HG03045 (cell line): ENCODE results near the gene EPN2.

ENCODE experiments used
- ATAC-seq: cut with Tn5 transposase; IDR thresholded peaks from one replicate; pipeline ENCODE4 v1.9.1; 2021; ENCODE audit warnings: mild to moderate bottlenecking, moderate library complexity; ENCODE audit not compliant: unreplicated experiment

Gene EPN2

DNA sequence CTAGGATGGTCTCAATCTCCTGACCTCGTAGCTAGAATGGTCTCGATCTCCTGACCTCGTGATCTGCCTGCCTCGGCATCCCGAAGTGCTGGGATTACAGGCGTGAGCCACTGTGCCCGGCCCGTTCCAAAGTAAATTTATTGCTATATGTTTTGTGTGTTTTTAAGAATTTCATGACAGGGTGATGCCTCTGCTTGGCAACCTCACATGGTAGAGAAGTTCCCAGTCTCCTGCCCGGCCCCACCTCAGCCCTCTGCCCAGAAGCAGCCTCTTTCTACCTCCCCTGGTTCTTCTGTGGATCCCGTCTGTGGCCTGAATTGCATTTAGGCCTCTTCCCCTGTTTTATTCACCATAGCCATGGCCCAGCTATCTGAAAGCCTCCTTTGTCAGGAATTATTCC is 70.4 kb downstream of the EPN2 start:
- ATAC-seq = no peak

DNA sequence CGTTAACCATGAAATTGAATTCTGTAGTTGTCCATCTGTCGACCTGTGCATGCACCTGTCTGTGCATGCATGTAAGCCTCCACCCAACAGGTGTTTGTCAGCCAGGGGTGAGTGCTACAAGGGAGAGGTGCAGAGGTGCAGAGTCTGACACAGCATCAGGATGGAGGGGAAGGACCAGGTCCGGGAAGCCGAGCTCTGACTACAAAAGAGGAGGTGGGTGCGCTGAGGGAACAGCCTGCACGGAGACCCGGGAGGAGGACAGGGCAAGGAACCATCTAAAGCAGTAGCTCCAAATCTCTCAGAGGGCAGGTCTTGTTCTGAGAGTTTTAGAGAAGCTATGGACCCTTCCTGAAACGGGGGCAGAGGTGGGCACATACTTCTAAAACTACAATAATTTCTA is 71.2 kb downstream of the EPN2 start:
- ATAC-seq = no peak

DNA sequence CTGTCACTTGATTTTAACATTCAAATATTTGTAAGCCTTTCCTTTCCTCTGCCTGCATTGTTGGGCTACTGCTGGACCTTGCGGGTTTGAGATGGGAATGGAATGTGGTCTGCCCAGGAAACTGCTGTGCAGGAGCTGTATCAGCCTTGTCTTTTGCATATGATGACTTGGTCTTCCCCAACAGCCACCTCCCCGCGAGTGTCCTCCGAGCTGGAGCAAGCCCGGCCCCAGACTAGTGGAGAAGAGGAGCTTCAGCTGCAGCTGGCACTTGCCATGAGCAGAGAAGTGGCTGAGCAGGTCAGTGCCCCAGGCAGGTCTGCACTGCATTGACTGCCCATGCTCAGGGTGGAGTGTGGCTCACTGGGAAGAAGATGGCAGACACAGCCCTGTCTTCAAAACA is 72.5 kb downstream of the EPN2 start:
- ATAC-seq = no peak

DNA sequence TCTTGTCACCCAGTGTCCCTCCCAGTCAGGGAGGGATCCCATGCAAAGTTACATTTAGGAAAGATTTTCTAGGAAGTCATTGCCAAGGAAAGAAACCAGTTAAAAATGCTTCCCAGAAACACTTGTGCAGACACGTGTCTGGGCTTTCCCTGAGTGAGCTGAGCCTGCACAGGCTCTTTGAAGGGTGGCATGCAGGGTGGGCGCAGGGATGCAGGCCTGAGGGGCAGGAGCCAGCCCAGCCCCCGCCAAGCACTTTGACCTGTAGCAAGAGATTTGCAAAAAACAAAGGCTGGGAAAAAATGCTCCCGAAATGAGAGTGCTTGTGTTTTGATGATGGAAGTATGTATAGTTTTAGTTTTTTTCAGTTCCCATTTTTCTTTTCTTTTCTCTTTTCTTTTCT is 73.0 kb downstream of the EPN2 start:
- ATAC-seq = no peak

DNA sequence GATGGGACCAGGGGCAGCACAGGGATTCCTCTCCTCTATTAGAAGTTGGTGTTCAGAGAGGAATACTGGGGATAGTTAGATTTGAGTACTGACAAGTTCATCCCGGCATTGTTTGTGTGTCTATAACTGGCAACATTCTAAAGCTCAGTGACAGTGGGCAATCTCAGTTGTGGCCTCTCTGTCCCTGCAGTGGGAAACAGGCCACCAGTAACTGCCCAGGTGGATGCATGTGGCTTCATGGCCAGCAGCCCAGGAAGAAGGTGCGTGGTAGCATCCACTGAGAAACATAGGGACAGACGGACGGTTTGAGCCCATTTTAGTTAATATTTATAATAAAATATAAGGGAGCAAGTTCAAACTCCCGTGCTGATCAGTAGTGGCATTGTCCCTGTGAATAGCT is 73.8 kb downstream of the EPN2 start:
- ATAC-seq = no peak

DNA sequence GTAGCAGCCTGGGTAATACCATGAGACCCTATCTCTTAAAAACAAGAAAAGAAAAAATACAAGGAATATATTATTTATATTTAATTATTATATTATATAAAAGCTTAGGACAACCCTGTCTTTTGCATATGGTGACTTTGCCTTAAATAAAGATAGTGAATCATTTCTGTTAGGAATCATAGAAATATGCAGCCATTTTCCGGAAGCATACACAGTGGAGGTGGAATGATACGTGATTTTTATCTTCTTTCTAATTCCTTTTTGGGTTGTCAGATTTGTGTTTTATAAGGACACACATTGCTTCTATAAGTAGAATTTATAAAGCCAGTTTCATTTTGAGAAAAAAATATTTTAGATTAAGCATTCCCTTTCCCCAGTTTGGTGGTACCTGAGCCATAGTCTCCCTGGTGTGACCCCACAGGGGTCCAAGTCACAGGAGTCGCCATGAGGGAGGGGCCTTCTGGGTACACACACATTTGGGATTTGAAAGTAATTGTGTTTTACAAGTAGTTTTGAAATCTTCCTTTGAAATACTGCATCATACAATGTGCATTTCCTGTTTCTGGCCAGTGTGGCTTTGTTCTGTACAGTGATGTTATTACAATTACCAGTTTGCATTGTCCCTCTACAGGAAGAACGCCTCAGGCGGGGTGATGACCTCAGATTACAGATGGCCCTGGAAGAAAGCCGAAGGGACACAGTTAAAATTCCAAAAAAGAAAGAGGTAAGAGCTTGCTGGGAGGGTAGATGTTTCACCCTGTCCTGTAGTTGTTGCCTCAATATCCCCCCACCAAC is 74.5 kb downstream of the EPN2 start:
- ATAC-seq = no peak

DNA sequence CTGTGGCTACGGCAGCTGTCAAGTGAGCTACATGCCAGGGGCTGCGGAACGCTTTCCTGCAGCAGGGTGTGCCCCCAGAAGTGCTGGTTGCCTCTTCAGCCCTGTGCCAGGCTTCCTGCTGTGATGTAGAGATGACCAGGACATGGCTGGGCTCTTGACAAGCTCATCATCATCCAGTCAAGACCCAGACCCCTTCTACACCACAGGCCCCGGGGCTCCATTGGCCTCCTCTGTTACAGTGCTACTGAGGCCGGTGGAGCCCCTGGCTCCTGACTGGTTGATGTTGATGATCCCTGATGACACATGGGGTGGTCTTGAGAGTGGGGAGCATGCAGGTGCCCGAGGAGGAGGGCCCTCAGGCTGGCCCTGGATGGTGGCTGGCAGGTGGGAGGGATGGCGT is 75.2 kb downstream of the EPN2 start:
- no peak for ATAC-seq

DNA sequence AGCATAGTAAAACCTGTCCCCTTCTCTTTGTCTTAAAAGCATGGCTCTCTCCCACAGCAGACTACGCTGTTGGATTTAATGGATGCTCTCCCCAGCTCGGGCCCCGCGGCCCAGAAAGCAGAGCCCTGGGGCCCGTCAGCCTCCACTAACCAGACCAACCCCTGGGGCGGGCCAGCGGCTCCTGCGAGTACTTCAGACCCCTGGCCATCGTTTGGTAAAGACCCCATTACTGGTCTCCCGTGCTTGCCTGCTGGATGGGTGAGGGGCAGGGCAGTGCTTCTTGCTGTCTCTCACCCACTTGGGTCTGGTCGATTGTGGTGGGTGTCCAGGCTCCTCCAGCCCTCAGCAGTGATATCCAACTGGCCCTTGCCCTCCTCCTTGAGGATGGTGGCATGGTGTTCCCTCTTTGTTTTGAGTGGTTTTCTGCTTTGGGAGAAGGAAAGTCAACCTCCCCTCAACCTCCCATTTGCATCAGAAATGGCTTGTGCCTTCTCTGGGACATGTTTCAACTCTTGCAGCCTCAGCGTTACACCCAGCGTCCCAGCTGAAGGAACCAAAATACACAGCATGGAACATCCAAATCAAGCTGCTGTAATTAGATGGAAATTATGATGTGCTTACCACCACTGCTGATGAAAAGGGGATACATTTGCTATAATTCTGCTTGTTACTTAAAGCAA is 76.0 kb downstream of the EPN2 start:
- ATAC-seq = no peak

DNA sequence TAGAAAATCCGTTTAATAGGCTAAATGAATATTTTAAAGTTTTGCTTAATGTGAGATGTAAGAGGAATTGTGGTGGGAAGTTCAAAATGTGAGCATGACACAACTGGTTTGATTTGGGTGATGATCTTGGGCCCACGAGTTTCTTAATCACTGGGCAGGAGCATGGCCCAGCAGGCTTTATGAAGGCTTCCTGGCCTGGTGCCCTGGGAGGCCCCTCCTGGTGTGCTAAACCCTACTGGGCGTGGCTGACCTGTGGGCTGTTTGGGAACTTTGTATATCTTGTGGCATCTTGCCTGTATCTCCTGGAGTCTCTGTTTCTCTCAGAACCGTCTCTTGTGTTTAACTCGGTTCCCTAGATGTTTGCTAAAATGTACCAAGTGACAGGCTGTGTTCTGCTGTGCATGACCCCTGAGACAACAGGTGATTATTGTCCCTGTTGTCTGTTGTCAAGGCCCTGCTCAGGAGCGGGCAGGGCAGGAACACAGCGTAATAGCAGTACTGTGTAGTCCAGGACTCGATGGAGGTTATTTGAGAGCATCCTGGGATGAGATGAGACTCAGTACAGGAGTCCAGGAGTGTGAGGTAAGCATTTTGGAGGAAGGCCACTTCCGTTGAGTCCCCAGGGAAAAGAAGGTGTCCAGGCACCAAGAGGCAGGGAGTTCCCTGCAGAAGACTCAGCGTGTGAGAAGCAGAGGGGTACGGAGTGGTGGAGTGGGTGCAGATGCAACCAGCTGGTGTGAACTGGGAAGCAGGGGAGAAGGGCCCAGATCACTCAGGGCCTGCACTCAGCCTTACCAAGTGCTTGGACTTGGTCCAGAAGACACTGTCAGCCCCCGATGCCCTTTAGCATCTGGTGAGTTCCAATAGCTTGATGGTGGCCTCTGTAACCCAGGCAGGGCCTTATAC is 76.8 kb downstream of the EPN2 start:
- ATAC-seq = no peak

DNA sequence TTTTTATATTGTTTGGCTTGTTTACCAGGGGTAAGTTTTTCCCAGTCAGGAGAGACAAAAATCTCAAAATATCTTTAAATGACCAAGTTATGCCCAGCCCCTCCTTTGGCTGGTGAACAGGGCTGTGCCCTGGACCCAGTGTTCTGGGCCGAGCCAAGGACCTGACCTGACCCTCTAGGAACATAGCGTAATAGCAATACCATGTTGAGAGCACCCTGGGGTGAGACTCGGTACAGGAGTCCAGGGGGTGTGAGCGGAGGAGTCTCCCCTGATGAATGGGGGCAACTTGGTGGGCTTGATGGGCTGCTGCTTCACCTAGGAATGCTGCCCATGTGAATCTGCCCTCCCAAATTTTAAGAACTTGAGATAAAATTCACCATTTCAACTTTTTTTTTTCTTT is 77.9 kb downstream of the EPN2 start:
- ATAC-seq = no peak

DNA sequence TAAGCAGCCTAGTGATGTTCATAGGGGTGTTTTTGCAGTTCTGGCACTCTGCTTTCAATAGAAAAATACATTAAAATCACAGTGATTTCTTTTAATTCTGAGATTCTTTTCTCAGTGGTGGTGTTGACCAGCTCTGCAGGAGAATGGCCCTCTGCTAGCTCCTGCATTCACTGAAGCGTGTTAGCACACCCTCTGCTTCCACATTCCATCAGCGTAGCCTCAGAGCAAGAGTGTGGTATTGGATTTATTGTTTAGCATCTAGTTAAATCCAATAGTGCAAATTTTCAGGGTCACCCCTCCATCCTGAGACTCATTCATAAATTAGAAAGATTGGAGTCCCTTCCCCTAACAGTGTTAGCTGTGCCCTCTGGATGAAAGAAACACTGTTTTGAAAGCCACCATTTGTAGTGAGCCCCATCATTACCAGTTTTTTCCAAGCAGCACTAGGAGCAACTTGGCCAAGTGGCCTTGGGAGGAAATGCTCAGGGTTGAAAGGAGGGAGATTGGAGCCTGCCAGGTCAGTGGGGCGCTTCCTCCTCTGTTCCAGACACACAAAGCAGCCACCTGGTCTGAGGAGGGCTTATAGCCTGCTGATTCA is 79.7 kb downstream of the EPN2 start:
- ATAC-seq = no peak

DNA sequence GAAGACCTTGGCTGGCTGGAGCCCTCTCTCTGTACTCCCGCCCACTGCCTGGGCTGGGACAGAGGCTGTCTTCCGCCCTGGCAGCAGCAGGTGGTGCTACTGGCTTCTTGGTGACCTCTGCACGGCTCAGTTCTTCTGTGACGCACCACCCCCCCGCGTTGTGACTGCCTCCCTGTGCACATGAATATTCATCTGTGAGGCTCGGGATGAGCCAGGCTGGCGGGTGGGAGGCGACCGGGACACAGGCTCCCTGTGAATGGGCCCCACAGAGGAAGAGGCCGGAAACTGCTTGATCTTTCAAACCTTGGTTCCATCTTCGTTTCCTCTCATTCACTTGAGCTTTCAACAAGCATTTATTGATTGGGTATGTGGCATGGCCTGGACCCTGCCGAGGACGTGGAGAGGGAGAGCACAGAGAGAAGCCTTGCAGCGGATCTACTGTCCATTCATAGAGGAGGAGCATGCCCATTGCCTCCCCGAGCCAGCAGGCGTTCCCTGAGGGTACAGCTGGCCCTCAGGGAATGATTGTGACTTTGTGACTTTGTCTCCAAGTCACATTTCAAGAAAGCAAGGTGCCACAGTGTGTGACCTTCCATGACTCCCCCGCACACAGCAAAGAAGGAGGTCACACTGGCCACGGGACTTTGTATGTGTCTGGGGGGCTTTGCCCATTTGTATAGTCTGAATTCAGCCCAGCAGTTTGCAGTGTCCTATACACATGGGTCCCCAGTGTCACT is 80.4 kb downstream of the EPN2 start:
- no peak for ATAC-seq

DNA sequence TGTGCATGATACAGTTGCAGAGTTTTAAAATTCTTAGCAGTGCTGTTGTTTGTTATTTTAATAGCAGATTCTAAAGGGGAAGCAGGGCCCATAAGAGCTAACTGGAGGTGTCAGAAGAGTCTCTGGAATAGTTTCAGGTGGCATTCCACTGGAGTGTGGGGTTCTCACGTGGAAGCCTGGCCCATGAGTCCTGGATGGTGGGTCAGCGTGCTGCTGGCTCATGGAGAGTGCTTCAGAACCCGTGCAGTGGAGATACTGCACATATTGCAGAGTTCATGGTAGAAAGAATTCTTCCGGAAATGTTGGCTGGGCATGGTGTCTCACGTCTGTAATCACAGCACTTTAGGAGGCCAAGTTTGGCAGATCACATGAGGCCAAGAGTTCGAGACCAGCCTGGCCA is 81.4 kb downstream of the EPN2 start:
- no peak for ATAC-seq

DNA sequence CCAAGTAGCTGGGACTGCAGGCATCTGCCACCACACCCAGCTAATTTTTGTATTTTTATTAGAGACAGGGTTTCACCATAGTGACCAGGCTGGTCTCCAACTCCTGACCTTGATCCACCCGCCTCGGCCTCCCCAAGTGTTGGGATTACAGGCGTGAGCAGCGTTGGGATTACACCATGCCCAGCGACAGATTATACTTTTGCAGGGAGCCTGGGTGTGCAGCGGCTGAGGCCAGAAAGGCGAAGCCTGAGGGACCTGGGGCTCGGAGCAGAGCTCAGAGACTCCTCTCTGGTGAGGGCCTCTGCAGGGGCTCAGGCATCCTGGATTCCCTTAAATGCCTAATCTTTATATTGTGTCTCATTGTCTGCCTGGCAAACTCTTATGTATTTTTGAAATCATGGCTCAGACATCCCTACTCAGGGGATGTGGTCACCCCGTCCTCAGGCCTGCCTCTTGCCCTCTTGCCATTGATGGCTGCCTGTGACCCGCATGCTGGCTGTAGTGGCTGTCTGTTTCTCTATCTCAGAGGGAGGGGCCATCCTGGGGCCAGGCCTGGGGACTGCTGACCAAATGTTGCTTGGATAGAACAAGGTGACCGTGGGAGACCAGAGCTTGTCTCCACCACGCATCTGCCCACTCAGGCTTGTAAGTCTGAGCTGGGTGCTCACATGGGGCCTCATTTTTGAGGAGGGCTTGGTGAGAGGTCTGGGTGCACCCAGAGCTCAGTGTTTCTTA is 82.8 kb downstream of the EPN2 start:
- no peak for ATAC-seq

DNA sequence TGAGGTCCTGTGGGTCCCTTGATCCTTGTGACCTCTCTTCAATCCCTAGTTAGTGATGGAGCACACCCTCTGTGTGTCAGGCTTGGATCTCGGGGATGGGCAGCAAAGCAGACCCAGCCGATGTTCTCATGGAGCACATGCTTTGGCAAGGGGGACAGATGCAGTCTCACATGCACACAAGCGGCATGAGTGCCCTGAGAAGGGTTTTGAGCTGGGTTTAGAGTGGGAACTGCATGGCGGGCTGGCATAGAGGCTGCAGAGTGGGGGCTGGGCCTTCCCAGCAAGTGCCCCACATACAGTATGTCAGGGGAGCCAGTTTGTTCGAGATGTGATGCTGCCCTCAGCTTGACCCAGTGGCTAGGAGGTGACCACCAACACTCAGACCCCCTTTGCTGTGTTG is 83.7 kb downstream of the EPN2 start:
- ATAC-seq = no peak

DNA sequence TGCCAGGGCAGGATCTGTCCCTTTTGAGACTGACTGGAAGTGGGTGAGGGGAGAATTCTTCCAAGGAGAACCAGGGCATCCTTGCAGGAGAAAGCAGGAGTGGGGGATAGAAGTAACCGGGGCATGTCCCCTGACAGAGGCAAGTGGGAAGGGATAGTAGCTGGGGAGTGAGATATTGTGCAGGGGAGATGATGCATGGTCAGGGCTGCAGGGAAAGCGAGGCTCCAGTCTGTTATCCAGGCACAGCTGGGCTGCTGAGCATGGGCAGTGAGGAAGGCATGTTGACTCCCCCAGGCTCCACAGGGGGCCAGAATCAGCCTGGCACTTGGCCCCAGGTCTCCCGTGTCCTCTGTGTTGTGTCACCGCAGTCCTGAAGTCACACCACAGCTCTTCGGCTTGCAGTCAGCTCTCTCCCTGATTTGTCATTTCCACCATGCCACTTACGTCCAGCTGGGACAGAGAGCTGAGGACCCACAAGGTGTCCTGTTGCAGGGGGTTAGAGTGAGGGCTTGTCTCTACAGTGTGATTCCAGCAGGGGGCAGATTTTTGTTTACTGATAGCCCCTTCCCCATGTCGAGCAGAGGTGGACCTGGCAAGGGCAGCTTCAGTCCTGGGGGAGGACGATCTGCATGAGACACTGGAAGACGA is 84.4 kb downstream of the EPN2 start:
- ATAC-seq = no peak

DNA sequence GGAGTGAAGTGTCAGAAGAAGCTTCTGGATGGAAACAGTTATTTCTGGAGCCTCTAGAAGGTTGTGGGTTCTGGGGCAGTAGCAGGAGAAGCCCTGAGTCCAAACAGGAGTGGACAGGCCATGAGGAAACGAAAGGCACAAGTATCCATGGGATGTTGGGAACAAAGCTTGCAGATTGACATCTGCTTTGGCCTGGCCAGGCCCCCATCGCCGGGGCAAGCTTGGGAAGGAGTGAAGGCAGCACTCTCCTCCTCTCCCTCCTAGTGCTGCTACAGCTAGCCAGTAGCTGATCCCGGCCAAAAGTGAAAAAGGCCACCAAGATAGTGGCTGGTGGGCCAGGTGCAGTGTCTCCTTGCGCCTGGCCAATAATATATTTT is 85.0 kb downstream of the EPN2 start:
- no peak for ATAC-seq

DNA sequence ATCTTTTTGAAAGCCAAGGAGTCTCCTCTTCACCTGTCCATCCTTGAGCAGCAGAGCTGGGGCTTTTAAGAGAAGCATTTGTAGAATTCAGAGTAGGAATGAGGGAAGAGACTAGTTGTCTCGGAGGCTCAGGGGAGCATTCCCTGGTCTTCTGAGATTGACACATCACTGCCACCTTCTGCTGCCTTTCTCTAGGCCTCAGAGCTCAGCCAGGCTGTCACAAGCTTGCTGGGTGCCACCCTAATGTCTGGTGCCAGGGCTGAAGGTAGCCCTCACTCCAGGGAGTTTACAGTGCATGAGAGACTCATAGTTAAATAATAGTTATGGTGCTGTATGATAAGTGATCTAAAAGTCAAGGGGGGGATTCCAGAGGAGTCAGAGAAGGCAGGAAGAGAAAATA is 85.7 kb downstream of the EPN2 start:
- ATAC-seq = no peak

DNA sequence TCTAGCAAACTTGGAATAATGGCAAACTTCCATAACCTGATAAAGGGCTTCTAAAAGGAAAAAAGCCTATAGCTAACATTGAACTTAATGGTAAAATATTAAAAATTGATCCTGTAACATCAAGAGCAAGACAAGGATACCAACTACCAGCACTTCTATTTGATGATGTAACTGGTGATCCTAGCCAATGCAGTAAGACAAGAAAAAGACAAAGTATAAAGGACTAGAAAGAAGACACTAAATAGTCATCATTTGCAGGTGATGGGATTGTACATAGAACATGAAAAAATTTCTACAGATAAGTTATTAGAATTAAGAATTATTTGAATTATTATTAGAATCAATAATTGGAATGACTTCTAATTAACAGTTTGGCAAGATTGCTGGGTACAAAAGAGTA is 88.4 kb downstream of the EPN2 start:
- no peak for ATAC-seq
